ENCODE data around the gene SLC35G6.

GRCh38 chr17:7438656-7439460 is 42.4 kb upstream of the SLC35G6 start:
- TF ChIP-seq CTCF (IDR thresholded peaks at IDR 0.05) (no peak), POLR2A (IDR thresholded peaks at IDR 0.05) (no peak)
